SK-N-SH treated with all-trans-retinoic acid at 6 μM for 48 hours (cell line): ENCODE measurements around the gene ADCY1.

Experiments
- ATAC-seq: fragments of 200-7000 bp; cut with Tn5 transposase; 3 replicates; pipeline ENCODE4 v1.9.1; 2020; ENCODE audit warnings: mild to moderate bottlenecking, moderate library complexity
- ARNTL ChIP-seq: fragments of 450-650 bp; formaldehyde crosslinking; IDR thresholded peaks from 2 replicates; pipeline ENCODE4 v1.5.0; 2020; ENCODE audit warnings: low read depth, mild to moderate bottlenecking, moderate library complexity, borderline replicate concordance
- BACH2 ChIP-seq: fragments of 250-450 bp; sonication (Bioruptor Pico); IDR thresholded peaks from 2 replicates; pipeline ENCODE4 v1.9.0; 2021; ENCODE audit warnings: mild to moderate bottlenecking, borderline replicate concordance
- CSDC2 ChIP-seq: fragments of 250-450 bp; sonication (Bioruptor Pico); IDR thresholded peaks from 2 replicates; pipeline ENCODE4 v1.5.0; 2020; ENCODE audit warnings: mild to moderate bottlenecking, moderate library complexity
- ESRRG ChIP-seq: fragments of 250-450 bp; sonication (Bioruptor Pico); IDR thresholded peaks from 2 replicates; pipeline ENCODE4 v1.6.1; 2021; ENCODE audit warnings: mild to moderate bottlenecking
- GLIS3 ChIP-seq: fragments of 250-450 bp; sonication (Bioruptor Pico); IDR thresholded peaks from 2 replicates; pipeline ENCODE4 v1.5.0; 2020; ENCODE audit warnings: mild to moderate bottlenecking, moderate library complexity
- ISL1 ChIP-seq: fragments of 250-450 bp; sonication (Bioruptor Pico); IDR thresholded peaks from 2 replicates; pipeline ENCODE4 v2.1.2; 2022; ENCODE audit warnings: mild to moderate bottlenecking, moderate library complexity
- PPARA ChIP-seq: fragments of 250-450 bp; sonication (Bioruptor Pico); IDR thresholded peaks from 2 replicates; pipeline ENCODE4 v1.5.0; 2020; ENCODE audit warnings: mild to moderate bottlenecking, borderline replicate concordance
- RARB ChIP-seq: fragments of 250-450 bp; sonication (Bioruptor Pico); IDR thresholded peaks from 2 replicates; pipeline ENCODE4 v1.8.0; 2021; ENCODE audit warnings: mild to moderate bottlenecking, moderate library complexity
- SNAI2 ChIP-seq: fragments of 250-450 bp; sonication (Bioruptor Pico); IDR thresholded peaks from 2 replicates; pipeline ENCODE4 v1.5.0; 2020; ENCODE audit warnings: mild to moderate bottlenecking, moderate library complexity
- TCF4 ChIP-seq: fragments of 250-450 bp; sonication (Bioruptor Pico); IDR thresholded peaks from 2 replicates; pipeline ENCODE4 v1.8.0; 2021; ENCODE audit warnings: mild to moderate bottlenecking, moderate library complexity, borderline replicate concordance
- ZC3H10 ChIP-seq: fragments of 250-450 bp; sonication (Bioruptor Pico); IDR thresholded peaks from 2 replicates; pipeline ENCODE4 v1.5.1; 2021; ENCODE audit warnings: mild to moderate bottlenecking, moderate library complexity
- ZFP3 ChIP-seq: fragments of 250-450 bp; sonication (Bioruptor Pico); IDR thresholded peaks from 2 replicates; pipeline ENCODE4 v1.5.0; 2020; ENCODE audit warnings: mild to moderate bottlenecking, moderate library complexity
- TF ChIP-seq, protein P1 (sequence below): fragments of 250-450 bp; sonication (Bioruptor Pico); IDR thresholded peaks from 2 replicates; pipeline ENCODE4 v1.8.0; 2021; ENCODE audit warnings: low read depth, mild to moderate bottlenecking, moderate library complexity, borderline replicate concordance
- TF ChIP-seq, protein P2 (sequence below): fragments of 250-450 bp; sonication (Bioruptor Pico); IDR thresholded peaks from 2 replicates; pipeline ENCODE4 v1.8.0; 2020; ENCODE audit warnings: mild to moderate bottlenecking, moderate library complexity, borderline replicate concordance
- TF ChIP-seq, protein P3 (sequence below): fragments of 250-450 bp; sonication (Bioruptor Pico); IDR thresholded peaks from 2 replicates; pipeline ENCODE4 v1.5.0; 2020; ENCODE audit warnings: mild to moderate bottlenecking, moderate library complexity
- TF ChIP-seq, protein P4 (sequence below): fragments of 250-450 bp; sonication (Bioruptor Pico); IDR thresholded peaks from 2 replicates; pipeline ENCODE4 v1.5.1; 2020; ENCODE audit warnings: low read depth, mild to moderate bottlenecking, moderate library complexity

The ADCY1 gene

DNA sequence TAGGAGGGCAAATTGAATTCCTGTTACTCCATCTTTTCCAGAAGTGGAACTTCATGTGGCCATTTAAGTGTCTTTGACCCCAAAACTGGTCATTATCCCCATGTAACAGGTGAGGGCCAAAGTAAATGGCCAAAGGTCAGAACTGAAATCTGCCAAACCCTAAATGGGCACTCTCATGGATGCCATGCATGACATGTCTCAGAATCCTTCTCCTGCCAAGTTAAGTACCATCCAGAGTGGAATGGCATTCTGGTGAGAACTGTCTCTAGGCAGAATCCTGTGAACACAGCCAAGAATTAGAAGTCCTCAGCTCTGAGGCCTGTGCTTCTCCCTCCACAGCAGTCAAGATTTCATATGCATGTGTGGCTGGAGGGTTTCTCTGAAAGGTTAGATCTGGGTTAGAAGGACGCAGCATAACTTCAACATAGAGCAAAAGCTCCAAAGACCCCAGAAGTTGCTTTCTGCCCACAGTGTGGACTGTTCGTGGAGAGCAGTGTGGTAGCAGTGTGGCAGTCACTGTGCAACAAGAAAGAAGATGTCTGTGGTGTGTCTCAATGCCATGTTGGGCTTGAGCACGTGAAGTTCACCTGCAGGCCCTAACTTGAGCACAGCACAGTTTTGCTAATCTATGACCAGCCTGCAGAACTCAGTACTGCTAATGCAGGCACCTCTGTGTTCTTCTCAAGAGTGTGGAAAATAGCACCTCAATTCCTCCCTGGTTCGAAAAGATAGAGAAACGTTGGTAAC lies 121.3 kb downstream of the ADCY1 start:
- ATAC-seq, result no peak
- TF ChIP-seq ISL1 (CRISPR knock-in tag) (no peak), ARNTL (CRISPR knock-in tag) (no peak), BACH2 (no peak), SNAI2 (CRISPR knock-in tag) (no peak), ZFP3 (CRISPR knock-in tag) (no peak)
- TF ChIP-seq, protein P1, sequence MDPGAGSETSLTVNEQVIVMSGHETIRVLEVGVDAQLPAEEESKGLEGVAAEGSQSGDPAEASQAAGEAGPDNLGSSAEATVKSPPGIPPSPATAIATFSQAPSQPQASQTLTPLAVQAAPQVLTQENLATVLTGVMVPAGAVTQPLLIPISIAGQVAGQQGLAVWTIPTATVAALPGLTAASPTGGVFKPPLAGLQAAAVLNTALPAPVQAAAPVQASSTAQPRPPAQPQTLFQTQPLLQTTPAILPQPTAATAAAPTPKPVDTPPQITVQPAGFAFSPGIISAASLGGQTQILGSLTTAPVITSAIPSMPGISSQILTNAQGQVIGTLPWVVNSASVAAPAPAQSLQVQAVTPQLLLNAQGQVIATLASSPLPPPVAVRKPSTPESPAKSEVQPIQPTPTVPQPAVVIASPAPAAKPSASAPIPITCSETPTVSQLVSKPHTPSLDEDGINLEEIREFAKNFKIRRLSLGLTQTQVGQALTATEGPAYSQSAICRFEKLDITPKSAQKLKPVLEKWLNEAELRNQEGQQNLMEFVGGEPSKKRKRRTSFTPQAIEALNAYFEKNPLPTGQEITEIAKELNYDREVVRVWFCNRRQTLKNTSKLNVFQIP (CRISPR knock-in tag), result no peak

DNA sequence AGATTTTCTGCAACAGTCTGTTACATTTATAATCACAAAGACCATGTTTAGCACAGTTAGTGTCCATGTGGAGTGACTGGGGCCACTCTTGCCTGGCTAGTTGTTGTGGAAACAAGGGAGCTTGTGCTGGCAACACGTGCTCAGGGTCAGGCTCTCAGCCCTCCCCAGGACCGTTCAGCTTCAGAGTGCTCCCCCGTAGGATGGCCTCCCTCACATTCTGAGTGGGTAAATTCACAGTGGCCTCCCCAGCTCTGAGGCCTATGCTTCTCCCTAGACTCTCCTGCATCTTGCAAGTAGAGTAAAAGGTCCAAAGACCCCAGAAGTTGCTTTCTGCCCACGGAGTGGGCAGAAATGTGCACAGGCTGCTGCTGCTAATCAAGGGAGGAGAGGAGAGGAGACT lies 122.3 kb downstream of the ADCY1 start:
- no peak for ATAC-seq
- TF ChIP-seq GLIS3 (CRISPR knock-in tag), result no peak
- TF ChIP-seq, protein P2, sequence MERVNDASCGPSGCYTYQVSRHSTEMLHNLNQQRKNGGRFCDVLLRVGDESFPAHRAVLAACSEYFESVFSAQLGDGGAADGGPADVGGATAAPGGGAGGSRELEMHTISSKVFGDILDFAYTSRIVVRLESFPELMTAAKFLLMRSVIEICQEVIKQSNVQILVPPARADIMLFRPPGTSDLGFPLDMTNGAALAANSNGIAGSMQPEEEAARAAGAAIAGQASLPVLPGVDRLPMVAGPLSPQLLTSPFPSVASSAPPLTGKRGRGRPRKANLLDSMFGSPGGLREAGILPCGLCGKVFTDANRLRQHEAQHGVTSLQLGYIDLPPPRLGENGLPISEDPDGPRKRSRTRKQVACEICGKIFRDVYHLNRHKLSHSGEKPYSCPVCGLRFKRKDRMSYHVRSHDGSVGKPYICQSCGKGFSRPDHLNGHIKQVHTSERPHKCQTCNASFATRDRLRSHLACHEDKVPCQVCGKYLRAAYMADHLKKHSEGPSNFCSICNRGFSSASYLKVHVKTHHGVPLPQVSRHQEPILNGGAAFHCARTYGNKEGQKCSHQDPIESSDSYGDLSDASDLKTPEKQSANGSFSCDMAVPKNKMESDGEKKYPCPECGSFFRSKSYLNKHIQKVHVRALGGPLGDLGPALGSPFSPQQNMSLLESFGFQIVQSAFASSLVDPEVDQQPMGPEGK (CRISPR knock-in tag), result no peak
- TF ChIP-seq, protein P3, sequence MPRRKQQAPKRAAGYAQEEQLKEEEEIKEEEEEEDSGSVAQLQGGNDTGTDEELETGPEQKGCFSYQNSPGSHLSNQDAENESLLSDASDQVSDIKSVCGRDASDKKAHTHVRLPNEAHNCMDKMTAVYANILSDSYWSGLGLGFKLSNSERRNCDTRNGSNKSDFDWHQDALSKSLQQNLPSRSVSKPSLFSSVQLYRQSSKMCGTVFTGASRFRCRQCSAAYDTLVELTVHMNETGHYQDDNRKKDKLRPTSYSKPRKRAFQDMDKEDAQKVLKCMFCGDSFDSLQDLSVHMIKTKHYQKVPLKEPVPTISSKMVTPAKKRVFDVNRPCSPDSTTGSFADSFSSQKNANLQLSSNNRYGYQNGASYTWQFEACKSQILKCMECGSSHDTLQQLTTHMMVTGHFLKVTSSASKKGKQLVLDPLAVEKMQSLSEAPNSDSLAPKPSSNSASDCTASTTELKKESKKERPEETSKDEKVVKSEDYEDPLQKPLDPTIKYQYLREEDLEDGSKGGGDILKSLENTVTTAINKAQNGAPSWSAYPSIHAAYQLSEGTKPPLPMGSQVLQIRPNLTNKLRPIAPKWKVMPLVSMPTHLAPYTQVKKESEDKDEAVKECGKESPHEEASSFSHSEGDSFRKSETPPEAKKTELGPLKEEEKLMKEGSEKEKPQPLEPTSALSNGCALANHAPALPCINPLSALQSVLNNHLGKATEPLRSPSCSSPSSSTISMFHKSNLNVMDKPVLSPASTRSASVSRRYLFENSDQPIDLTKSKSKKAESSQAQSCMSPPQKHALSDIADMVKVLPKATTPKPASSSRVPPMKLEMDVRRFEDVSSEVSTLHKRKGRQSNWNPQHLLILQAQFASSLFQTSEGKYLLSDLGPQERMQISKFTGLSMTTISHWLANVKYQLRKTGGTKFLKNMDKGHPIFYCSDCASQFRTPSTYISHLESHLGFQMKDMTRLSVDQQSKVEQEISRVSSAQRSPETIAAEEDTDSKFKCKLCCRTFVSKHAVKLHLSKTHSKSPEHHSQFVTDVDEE (CRISPR knock-in tag), result no peak
- TF ChIP-seq BACH2, result no peak

DNA sequence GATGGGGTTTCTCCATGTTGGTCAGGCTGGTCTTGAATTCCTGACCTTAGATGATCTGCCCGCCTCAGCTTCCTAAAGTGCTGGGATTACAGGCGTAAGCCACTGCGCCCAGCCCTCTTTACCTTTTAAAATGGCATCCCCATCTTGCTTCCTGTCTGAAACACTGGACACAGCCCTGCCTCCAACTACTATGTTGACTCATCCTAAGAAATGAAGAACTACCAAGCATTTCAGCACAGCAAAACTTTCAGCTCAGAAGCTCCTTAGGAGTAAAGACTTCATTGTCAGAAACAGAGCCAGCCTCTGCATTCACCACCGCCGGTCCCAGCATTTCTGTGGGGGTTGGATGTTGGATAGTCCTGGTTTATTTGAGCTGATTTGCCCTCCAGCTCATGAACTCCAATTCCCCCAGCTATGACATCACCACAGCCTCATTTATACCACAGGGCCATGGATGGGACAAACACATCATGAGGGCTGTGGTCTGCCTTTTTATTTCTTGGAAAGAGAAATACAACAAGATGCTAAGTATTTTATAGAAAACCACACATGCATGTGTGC lies 123.5 kb downstream of the ADCY1 start:
- TF ChIP-seq CSDC2 (CRISPR knock-in tag), result no peak
- no peak for TF ChIP-seq ZFP3 (CRISPR knock-in tag)
- TF ChIP-seq, protein P4, sequence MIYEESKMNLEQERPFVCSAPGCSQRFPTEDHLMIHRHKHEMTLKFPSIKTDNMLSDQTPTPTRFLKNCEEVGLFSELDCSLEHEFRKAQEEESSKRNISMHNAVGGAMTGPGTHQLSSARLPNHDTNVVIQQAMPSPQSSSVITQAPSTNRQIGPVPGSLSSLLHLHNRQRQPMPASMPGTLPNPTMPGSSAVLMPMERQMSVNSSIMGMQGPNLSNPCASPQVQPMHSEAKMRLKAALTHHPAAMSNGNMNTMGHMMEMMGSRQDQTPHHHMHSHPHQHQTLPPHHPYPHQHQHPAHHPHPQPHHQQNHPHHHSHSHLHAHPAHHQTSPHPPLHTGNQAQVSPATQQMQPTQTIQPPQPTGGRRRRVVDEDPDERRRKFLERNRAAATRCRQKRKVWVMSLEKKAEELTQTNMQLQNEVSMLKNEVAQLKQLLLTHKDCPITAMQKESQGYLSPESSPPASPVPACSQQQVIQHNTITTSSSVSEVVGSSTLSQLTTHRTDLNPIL (CRISPR knock-in tag), result no peak
- no peak for TF ChIP-seq ISL1 (CRISPR knock-in tag)
- no peak for TF ChIP-seq SNAI2 (CRISPR knock-in tag)
- TF ChIP-seq, protein P2 (CRISPR knock-in tag), result no peak
- ATAC-seq, result no peak

DNA sequence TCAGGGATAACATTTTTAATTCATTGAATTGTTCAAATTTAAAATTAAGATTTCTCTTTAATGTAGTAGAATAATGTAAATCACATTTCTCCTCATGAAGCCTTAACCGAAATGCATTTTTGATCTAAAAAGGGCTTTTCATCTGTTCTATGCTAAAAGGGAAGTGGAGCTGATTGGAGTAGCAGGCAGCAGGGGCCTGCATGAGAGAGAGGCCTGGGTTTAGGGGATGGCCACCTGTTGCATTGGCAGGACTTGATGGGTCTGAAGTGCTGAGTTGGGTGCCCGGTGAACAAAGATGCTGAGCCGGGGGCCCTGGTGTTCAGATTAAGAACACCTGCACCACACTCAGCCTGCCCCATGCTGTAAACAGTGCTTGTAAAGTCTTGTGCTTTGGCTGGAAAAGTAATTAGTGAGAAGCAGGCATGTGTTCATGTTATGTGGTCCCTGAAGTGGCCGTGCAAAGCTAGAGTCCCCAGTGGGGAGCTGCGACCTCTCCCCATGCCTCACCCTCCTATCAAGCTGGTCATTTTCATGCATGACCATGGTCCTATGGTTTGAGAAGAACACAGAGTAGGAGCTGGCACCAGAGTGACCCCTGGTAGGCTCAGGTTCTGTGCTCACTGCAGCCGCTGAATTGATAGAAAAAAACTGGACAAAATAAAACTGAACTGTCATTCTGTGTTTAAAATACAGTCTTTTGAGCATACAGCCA lies 124.3 kb downstream of the ADCY1 start:
- ATAC-seq, result no peak
- TF ChIP-seq ESRRG (CRISPR knock-in tag) (no peak), RARB (no peak), GLIS3 (CRISPR knock-in tag) (no peak), TCF4 (CRISPR knock-in tag) (no peak), ZC3H10 (CRISPR knock-in tag) (no peak), PPARA (CRISPR knock-in tag) (no peak)
- TF ChIP-seq, protein P2 (CRISPR knock-in tag), result no peak
